GM21390 (cell line): ENCODE results near the gene STXBP1.

Experiments
- ATAC-seq: cut with Tn5 transposase; IDR thresholded peaks from one replicate; pipeline ENCODE4 v1.9.1; 2021; ENCODE audit not compliant: unreplicated experiment

The STXBP1 gene

GRCh38 chr9:127689329-127690000, 77.4 kb downstream of the STXBP1 start:
- ATAC-seq: no peak

GRCh38 chr9:127690735-127691134, 78.7 kb downstream of the STXBP1 start:
- ATAC-seq: no peak

- no peak for ATAC-seq
Observed at GRCh38 chr9:127692071-127692470, 80.0 kb downstream of the STXBP1 start.

GRCh38 chr9:127693143-127693542, 81.1 kb downstream of the STXBP1 start:
- ATAC-seq: no peak

GRCh38 chr9:127693697-127694096, 81.6 kb downstream of the STXBP1 start:
- ATAC-seq: no peak

GRCh38 chr9:127694890-127695720, 83.0 kb downstream of the STXBP1 start:
- no peak for ATAC-seq

GRCh38 chr9:127697575-127697974, 85.5 kb downstream of the STXBP1 start:
- ATAC-seq: no peak

- no peak for ATAC-seq
Observed at GRCh38 chr9:127698386-127698785, 86.3 kb downstream of the STXBP1 start.

GRCh38 chr9:127698985-127699670, 87.1 kb downstream of the STXBP1 start:
- ATAC-seq: no peak

GRCh38 chr9:127700140-127700539, 88.1 kb downstream of the STXBP1 start:
- no peak for ATAC-seq

- no peak for ATAC-seq
Observed at GRCh38 chr9:127700594-127701255, 88.6 kb downstream of the STXBP1 start.

GRCh38 chr9:127703289-127703946, 91.3 kb downstream of the STXBP1 start:
- no peak for ATAC-seq

- no peak for ATAC-seq
Observed at GRCh38 chr9:127705577-127706379, 93.7 kb downstream of the STXBP1 start.

GRCh38 chr9:127706836-127707241, 94.8 kb downstream of the STXBP1 start, which contains the start of gene CFAP157:
TSS of gene CFAP157 (plus strand) at chr9:127706988. CDS start at chr9:127707032, 44 bp downstream.
- ATAC-seq: no peak

GRCh38 chr9:127707766-127708165, 95.7 kb downstream of the STXBP1 start:
- no peak for ATAC-seq

- ATAC-seq: no peak
Observed at GRCh38 chr9:127708952-127709587, 97.0 kb downstream of the STXBP1 start.

GRCh38 chr9:127710204-127710783, 98.2 kb downstream of the STXBP1 start:
- ATAC-seq: no peak

GRCh38 chr9:127711226-127711701, 99.2 kb downstream of the STXBP1 start:
- ATAC-seq: no peak

GRCh38 chr9:127711831-127712274, 99.8 kb downstream of the STXBP1 start:
- ATAC-seq: no peak
